K562 (cell line): ENCODE data around the gene SLC22A6. TPM values are rescaled to one million over a fixed set of nuclear protein-coding genes. Genes with fewer than 3 reads are reported as not detected.

Source experiments
- ATAC-seq: fragments of 200-7000 bp; cut with Tn5 transposase; 3 replicates; pipeline ENCODE4 v1.9.1; 2020; ENCODE audit warnings: moderate library complexity
- BruUV-seq: library from RNA; stranded (reverse); fragments of 400-500 nt; replicated peaks from 2 replicates; lab custom pipeline; 2021; lab: Mats Ljungman, UMichigan
- CTCF ChIA-PET: fragments of 300-600 bp; formaldehyde crosslinking; extraction: SDS; loops from one replicate; lab custom pipeline; 2021; ENCODE audit warnings: low intra/inter-chr PET ratio; lab: Yijun Ruan, JAX
- POLR2A ChIA-PET: fragments of 300-600, 350-650 bp; sonication (Branson Sonifier 250); formaldehyde crosslinking; extraction: SDS; loops from one replicate; lab custom pipeline; 2021; ENCODE audit warnings: antibody characterized with exemption, inconsistent platforms; lab: Yijun Ruan, JAX
- DNase-seq, 4 experiments: peaks; one replicate each; pipeline versions ENCODE4 v3.0.0 to v3.0.0-alpha.2; 2011 to 2018; ENCODE audit warnings: low spot score in 3 of 4, mixed read lengths in 3 of 4; ENCODE audit errors: extremely low read depth in 1 of 4
- FAIRE-seq: peaks from 2 replicates; lab custom pipeline; 2011; peaks lifted over from hg19 to GRCh38; lab: Jason Lieb, UNC
- H2AFZ ChIP-seq: 2 replicates; pipeline ENCODE4 v1.6.0; 2011; ENCODE audit warnings: low read depth, low read length, control low read depth, inconsistent platforms
- H3K27ac ChIP-seq: fragments of 200-600 bp; 3 replicates; pipeline ENCODE4 v1.8.0; 2011; ENCODE audit warnings: low read depth, mild to moderate bottlenecking, control low read depth, inconsistent platforms, low read length, moderate library complexity, mixed read lengths; ENCODE audit errors: extremely low read depth
- H3K27me3 ChIP-seq, 2 experiments: fragments of 300-600 bp in 1 of 2; 2 replicates in 1 of 2; 3 replicates in 1 of 2; pipeline versions ENCODE4 v1.6.0 to v1.8.0; 2011; ENCODE audit warnings: inconsistent platforms in 2 of 2, low read length in 2 of 2, mild to moderate bottlenecking in 1 of 2, mixed read lengths in 1 of 2, moderate library complexity in 1 of 2; ENCODE audit not compliant: control insufficient read depth in 2 of 2, insufficient read depth in 2 of 2
- H3K36me3 ChIP-seq: fragments of 300-600 bp; 3 replicates; pipeline ENCODE4 v1.8.0; 2011; ENCODE audit warnings: mild to moderate bottlenecking, low read length, inconsistent platforms; ENCODE audit not compliant: control insufficient read depth, insufficient read depth
- H3K4me1 ChIP-seq, 2 experiments: fragments of 200-600 bp in 1 of 2; replicated peaks in 1 of 2; 2 replicates in 1 of 2; 3 replicates in 1 of 2; pipeline versions ENCODE4 v1.5.1 to v1.8.0; 2011; ENCODE audit warnings: inconsistent platforms in 2 of 2, low read length in 2 of 2, mild to moderate bottlenecking in 1 of 2, mixed read lengths in 1 of 2, moderate library complexity in 1 of 2; ENCODE audit not compliant: control insufficient read depth in 2 of 2, insufficient read depth in 2 of 2
- H3K4me2 ChIP-seq: 2 replicates; pipeline ENCODE4 v1.6.1; 2011; ENCODE audit warnings: low read length, control low read depth, inconsistent platforms, mixed read lengths; ENCODE audit not compliant: insufficient read depth
- H3K4me3 ChIP-seq: fragments of 200-600 bp; sonication (generic), shearing (Covaris generic); 2 replicates; pipeline ENCODE4 v1.5.1; 2016; ENCODE audit warnings: control low read depth, inconsistent platforms
- H3K79me2 ChIP-seq: fragments of 200-600 bp; 3 replicates; pipeline ENCODE4 v1.8.0; 2011; ENCODE audit warnings: low read length, inconsistent platforms; ENCODE audit not compliant: control insufficient read depth, insufficient read depth
- H3K9ac ChIP-seq, 2 experiments: 2 replicates each; pipeline versions ENCODE4 v1.6.0 to v1.6.1; 2011; ENCODE audit warnings: low read depth in 2 of 2, low read length in 2 of 2, control low read depth in 1 of 2, inconsistent platforms in 1 of 2, mild to moderate bottlenecking in 1 of 2, mixed read lengths in 1 of 2; ENCODE audit not compliant: insufficient read depth in 1 of 2
- H3K9me1 ChIP-seq: one replicate; pipeline ENCODE4 v1.6.0; 2011; ENCODE audit warnings: inconsistent platforms, mild to moderate bottlenecking, low read length, moderate library complexity; ENCODE audit not compliant: control insufficient read depth, insufficient read depth
- H3K9me3 ChIP-seq: replicated peaks from 2 replicates; pipeline ENCODE4 v1.5.1; 2011; ENCODE audit warnings: low read depth, low read length, inconsistent platforms; ENCODE audit not compliant: control insufficient read depth, insufficient read depth
- H4K20me1 ChIP-seq: replicated peaks from 2 replicates; pipeline ENCODE4 v1.6.1; 2011; ENCODE audit warnings: low read length, inconsistent platforms, mixed read lengths; ENCODE audit not compliant: control insufficient read depth, insufficient read depth
- ETV5 ChIP-seq: sonication (generic); formaldehyde crosslinking; IDR thresholded peaks from 2 replicates; pipeline ENCODE4 v1.4.0; 2020; ENCODE audit warnings: low read depth, mild to moderate bottlenecking, missing genetic modification reagents
- RBM17 ChIP-seq: fragments of 200-400 bp; formaldehyde crosslinking; IDR thresholded peaks from 2 replicates; pipeline ENCODE4 v1.6.1; 2017; ENCODE audit warnings: low read depth, mild to moderate bottlenecking, low read length, borderline replicate concordance
- RBM25 ChIP-seq: fragments of 200-400 bp; formaldehyde crosslinking; IDR thresholded peaks from 2 replicates; pipeline ENCODE4 v1.6.1; 2018; ENCODE audit warnings: low read length, low read depth, moderate library complexity; ENCODE audit not compliant: severe bottlenecking
- ZFP36 ChIP-seq: fragments of 150-350 bp; IDR thresholded peaks from 2 replicates; pipeline ENCODE4 v1.6.1; 2018; ENCODE audit warnings: low read length, low read depth; ENCODE audit not compliant: partially characterized antibody
- ZNF354B ChIP-seq: fragments of 250-450 bp; sonication (Bioruptor Pico); IDR thresholded peaks from 2 replicates; pipeline ENCODE4 v1.4.0; 2020
- ZNF668 ChIP-seq: fragments of 250-450 bp; sonication (Bioruptor Pico); IDR thresholded peaks from 2 replicates; pipeline ENCODE4 v1.8.0; 2022; ENCODE audit warnings: mild to moderate bottlenecking, inconsistent platforms
- ZNF785 ChIP-seq: fragments of 250-450 bp; sonication (Bioruptor Pico); IDR thresholded peaks from 2 replicates; pipeline ENCODE4 v1.4.0; 2020; ENCODE audit warnings: mild to moderate bottlenecking
- WGBS: fragments of 100-300 bp; shearing (Covaris generic); methylation state at CpG from one replicate; pipeline ENCODE4 v1.1.6; 2016; ENCODE audit warnings: low coverage, mixed read lengths; ENCODE audit not compliant: insufficient coverage; ENCODE audit errors: missing lambda C conversion rate; 5-methylcytosine and 5-hydroxymethylcytosine counted together
- in situ Hi-C: fragments of 300-500 bp; cut with MboI; formaldehyde crosslinking; loops from 4 replicates; pipeline ENCODE4 v1.15.0; 2018; ENCODE audit warnings: inconsistent platforms, mixed read lengths
- intact Hi-C: fragments of 100-400 bp; cut with micrococcal nuclease; formaldehyde crosslinking; loops from 2 replicates; pipeline ENCODE4 v1.14.2; 2022
- polyA plus RNA-seq, 8 experiments: library from polyadenylated mRNA; depleted of rRNA in 4 of 8; stranded (reverse) in 5 of 8; unstranded in 3 of 8; fragments of >200 nt; fragmentation: Nextera tagmentation in 2 of 8; fragmentation: Illumina TruSeq in 1 of 8; extraction: Ambion mirVana in 2 of 8; extraction: Trizol in 1 of 8; gene quantifications; 2 replicates each; pipeline versions ENCODE4 v1.2.1 to v1.2.3, GENCODE V29; 2011 to 2014; ENCODE audit warnings: inconsistent platforms in 1 of 8, missing spikeins in 1 of 8
- total RNA-seq, 7 experiments: library from RNA; depleted of rRNA in 6 of 7; stranded (reverse); fragments of >200 nt in 6 of 7; fragmentation: Illumina TruSeq in 2 of 7; extraction: Trizol in 2 of 7; gene quantifications; 2 replicates each; pipeline versions ENCODE4 v1.2.1 to v1.2.3, GENCODE V29; 2011 to 2021; ENCODE audit warnings: low replicate concordance in 1 of 7
- TF ChIP-seq, protein P1 (sequence below): sonication (generic); IDR thresholded peaks from 2 replicates; pipeline ENCODE4 v1.6.1; 2016
- TF ChIP-seq, protein P2 (sequence below): sonication (generic); formaldehyde crosslinking; IDR thresholded peaks from 2 replicates; pipeline ENCODE4 v1.8.1; 2023; ENCODE audit warnings: mild to moderate bottlenecking, missing genetic modification reagents

SLC22A6 gene
- total and polyA plus RNA-seq, 9 of the 15 experiments (the other 6 are each of a cell fraction or from before 2014, with no cell fraction given), result not detected

DNA sequence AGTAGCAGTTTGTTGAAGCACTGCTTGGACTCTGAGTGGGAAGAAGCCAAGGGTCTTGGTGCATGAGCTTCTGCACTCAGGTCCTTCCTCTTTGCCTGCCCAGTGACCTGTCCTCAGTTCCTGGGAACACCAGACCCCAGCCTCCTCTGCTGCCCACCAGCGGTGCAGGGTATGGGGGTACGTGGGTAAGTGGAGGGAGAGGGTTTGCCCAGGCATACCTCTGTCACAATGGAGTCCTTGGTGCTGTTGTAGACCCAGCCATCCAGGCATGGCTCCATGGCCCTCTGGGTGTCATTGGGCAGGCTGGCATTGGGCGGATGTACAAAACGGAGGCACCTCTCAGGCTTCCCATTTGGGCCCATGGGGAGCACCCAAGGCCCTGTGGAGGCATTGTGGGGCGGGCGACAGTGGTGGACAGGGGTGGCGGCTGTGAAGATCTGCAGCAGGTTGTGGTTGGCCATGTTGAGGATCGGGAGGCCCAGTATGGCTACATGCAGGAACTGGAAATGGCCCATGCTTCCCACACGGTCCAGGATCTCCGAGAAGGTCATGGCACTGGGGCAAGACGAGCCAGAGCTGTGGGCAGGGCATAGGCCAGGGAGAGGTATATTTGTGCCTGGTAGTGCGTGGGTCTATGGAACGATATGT is 29.8 kb upstream of the SLC22A6 start (continued):
- no peak for TF ChIP-seq RBM17
- TF ChIP-seq ZNF354B, result no peak
- TF ChIP-seq ZNF785 (CRISPR knock-in tag), result no peak

DNA sequence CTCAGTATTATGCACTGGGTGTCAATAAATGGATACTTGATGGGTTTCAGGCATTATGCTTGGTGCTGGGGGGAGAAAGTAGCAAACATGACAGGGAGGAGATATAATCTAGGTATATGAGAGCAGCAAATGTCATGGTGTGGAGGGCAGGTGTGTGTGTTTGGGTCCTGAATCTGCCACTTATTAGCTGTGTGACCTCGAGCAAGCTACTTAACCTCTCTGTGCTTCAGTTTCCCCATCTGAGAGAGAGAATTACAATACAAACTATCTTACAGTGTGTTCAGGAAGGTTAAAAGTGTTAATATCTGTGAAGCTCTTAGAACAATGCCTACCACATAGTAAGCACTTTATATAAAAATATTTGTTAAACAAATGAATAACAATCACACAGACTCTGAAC is 28.1 kb upstream of the SLC22A6 start:
- in situ Hi-C loops, result loop anchor here (25.0 kb wide), 1 partner anchor 626 kb away; no protein-coding TSS in a partner anchor
- H3K27ac ChIP-seq, result no peak overlapping the region
- H3K27me3 ChIP-seq, result peaks cover 26 to 61% of the 10 kb centered on the region in 2 experiments
- ChIA-PET POLR2A (interaction anchor here (1.0 kb wide), 1 partner anchor 172 kb away, joined by 3 read pairs; no protein-coding TSS in a partner anchor), CTCF (no interaction called here)
- no peak for DNase-seq
- H3K9ac ChIP-seq, result no peak overlapping the region
- FAIRE-seq, result no peak
- peaks cover 3% of the 10 kb centered on the region for H3K9me1 ChIP-seq
- no peak overlapping the region for H3K4me2 ChIP-seq
- 0% methylated on average over 1 of the region's 1 CpG for WGBS
- H4K20me1 ChIP-seq, result peaks cover 17% of the 10 kb centered on the region; the same call in 1 of the 2 replicates
- intact Hi-C loops, result no loop called here
- H3K4me3 ChIP-seq, result no peak overlapping the region
- no peaks in the 10 kb centered on the region for H3K36me3 ChIP-seq
- BruUV-seq, result no TSS peak
- no peak overlapping the region for H2AFZ ChIP-seq
- TF ChIP-seq ZFP36, result peak; percentile 73
- TF ChIP-seq, protein P1, sequence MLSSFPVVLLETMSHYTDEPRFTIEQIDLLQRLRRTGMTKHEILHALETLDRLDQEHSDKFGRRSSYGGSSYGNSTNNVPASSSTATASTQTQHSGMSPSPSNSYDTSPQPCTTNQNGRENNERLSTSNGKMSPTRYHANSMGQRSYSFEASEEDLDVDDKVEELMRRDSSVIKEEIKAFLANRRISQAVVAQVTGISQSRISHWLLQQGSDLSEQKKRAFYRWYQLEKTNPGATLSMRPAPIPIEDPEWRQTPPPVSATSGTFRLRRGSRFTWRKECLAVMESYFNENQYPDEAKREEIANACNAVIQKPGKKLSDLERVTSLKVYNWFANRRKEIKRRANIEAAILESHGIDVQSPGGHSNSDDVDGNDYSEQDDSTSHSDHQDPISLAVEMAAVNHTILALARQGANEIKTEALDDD, result no peak
- TF ChIP-seq RBM25, result peak; percentile 61
- TF ChIP-seq ETV5, result no peak
- TF ChIP-seq ZNF668, result no peak
- TF ChIP-seq, protein P2, sequence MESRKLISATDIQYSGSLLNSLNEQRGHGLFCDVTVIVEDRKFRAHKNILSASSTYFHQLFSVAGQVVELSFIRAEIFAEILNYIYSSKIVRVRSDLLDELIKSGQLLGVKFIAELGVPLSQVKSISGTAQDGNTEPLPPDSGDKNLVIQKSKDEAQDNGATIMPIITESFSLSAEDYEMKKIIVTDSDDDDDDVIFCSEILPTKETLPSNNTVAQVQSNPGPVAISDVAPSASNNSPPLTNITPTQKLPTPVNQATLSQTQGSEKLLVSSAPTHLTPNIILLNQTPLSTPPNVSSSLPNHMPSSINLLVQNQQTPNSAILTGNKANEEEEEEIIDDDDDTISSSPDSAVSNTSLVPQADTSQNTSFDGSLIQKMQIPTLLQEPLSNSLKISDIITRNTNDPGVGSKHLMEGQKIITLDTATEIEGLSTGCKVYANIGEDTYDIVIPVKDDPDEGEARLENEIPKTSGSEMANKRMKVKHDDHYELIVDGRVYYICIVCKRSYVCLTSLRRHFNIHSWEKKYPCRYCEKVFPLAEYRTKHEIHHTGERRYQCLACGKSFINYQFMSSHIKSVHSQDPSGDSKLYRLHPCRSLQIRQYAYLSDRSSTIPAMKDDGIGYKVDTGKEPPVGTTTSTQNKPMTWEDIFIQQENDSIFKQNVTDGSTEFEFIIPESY, result no peak
- no peaks in the 10 kb centered on the region for H3K79me2 ChIP-seq
- peaks cover 0 to 3% of the 10 kb centered on the region in 2 experiments; a peak in 1 of 5 replicates for H3K4me1 ChIP-seq
- no peaks in the 10 kb centered on the region for H3K9me3 ChIP-seq
- no peak for ATAC-seq
